GM12892 (cell line): Measurements from ENCODE around the gene LHX1.

Experiments used
- POLR2A ChIP-seq: IDR thresholded peaks from 2 replicates; pipeline ENCODE4 v1.6.1; 2011; ENCODE audit warnings: low read depth, low read length, control low read depth
- POLR2AphosphoS5 ChIP-seq: IDR thresholded peaks from 2 replicates; pipeline ENCODE4 v1.6.1; 2011; ENCODE audit warnings: low read depth, low read length, control low read depth
- TAF1 ChIP-seq: IDR thresholded peaks from 2 replicates; pipeline ENCODE4 v1.6.1; 2011; ENCODE audit warnings: low read depth, mild to moderate bottlenecking, control low read depth, low read length, borderline replicate concordance

- TF ChIP-seq POLR2A (no peak), POLR2AphosphoS5 (no peak), TAF1 (no peak)
These were observed 24.1 kb upstream of the LHX1 start for GRCh38 chr17:36913132-36913531.
